A673 (cell line): ENCODE results near the gene ZBTB21. TPM values are rescaled to one million over a fixed set of nuclear protein-coding genes. Genes with fewer than 3 reads are reported as not detected.

Experiments used
- BruUV-seq: library from RNA; stranded (reverse); fragments of 400-500 nt; replicated peaks from 2 replicates; lab custom pipeline; 2021; lab: Mats Ljungman, UMichigan
- CTCF ChIA-PET: fragments of 300-600 bp; sonication (Branson Sonifier 250); formaldehyde crosslinking; loops from one replicate; lab custom pipeline; 2022; ENCODE audit warnings: antibody characterized with exemption; lab: Charles Lee
- POLR2A ChIA-PET: fragments of 300-600 bp; sonication (Branson Sonifier 250); formaldehyde crosslinking; loops from one replicate; lab custom pipeline; 2022; ENCODE audit warnings: antibody characterized with exemption; ENCODE audit not compliant: low non-redundant PET; lab: Charles Lee
- DNase-seq: peaks from one replicate; pipeline ENCODE4 v3.0.0-alpha.2; 2015; ENCODE audit warnings: low spot score
- H3K27ac ChIP-seq: fragments of 200-600 bp; sonication (generic); 2 replicates; pipeline ENCODE4 v1.5.1; 2016; ENCODE audit warnings: mixed run types, low read depth, mild to moderate bottlenecking, mixed read lengths, antibody characterized with exemption, low read length; ENCODE audit not compliant: poor library complexity, severe bottlenecking
- H3K27me3 ChIP-seq: fragments of 200-600 bp; sonication (generic); replicated peaks from 2 replicates; pipeline ENCODE4 v1.6.1; 2017; ENCODE audit warnings: mixed run types, low read depth, mild to moderate bottlenecking, mixed read lengths, antibody characterized with exemption, low read length; ENCODE audit not compliant: insufficient read depth, poor library complexity
- H3K36me3 ChIP-seq: fragments of 200-600 bp; sonication (generic); 2 replicates; pipeline ENCODE4 v1.6.1; 2016; ENCODE audit warnings: mixed run types, mild to moderate bottlenecking, mixed read lengths, antibody characterized with exemption, low read length; ENCODE audit not compliant: insufficient read depth, poor library complexity, severe bottlenecking
- H3K4me1 ChIP-seq: fragments of 200-600 bp; sonication (generic); 2 replicates; pipeline ENCODE4 v1.6.1; 2017; ENCODE audit warnings: mixed run types, mild to moderate bottlenecking, mixed read lengths, antibody characterized with exemption, low read length; ENCODE audit not compliant: insufficient read depth, poor library complexity, severe bottlenecking
- H3K4me3 ChIP-seq: fragments of 200-600 bp; sonication (generic); 2 replicates; pipeline ENCODE4 v1.5.1; 2016; ENCODE audit warnings: low read depth, mixed run types, mild to moderate bottlenecking, mixed read lengths, low read length; ENCODE audit not compliant: poor library complexity, severe bottlenecking
- H3K9me3 ChIP-seq: fragments of 200-600 bp; sonication (generic); 2 replicates; pipeline ENCODE4 v1.6.1; 2016; ENCODE audit warnings: mixed run types, low read depth, mild to moderate bottlenecking, mixed read lengths, antibody characterized with exemption, low read length; ENCODE audit not compliant: poor library complexity, severe bottlenecking
- CTCF ChIP-seq: fragments of 300-800, 200-600 bp; sonication (generic); conservative IDR thresholded peaks from 2 replicates; pipeline ENCODE4 v1.5.1; 2017; ENCODE audit warnings: low read depth, mild to moderate bottlenecking, antibody characterized with exemption, low read length, moderate library complexity, mixed read lengths
- EZH2 ChIP-seq: fragments of 200-600 bp; sonication (generic); IDR thresholded peaks from 2 replicates; pipeline ENCODE4 v1.6.1; 2017; ENCODE audit warnings: borderline replicate concordance, low read depth, mild to moderate bottlenecking, mixed read lengths, antibody characterized with exemption, low read length; ENCODE audit not compliant: poor library complexity, severe bottlenecking
- intact Hi-C: fragments of 100-400 bp; cut with micrococcal nuclease; formaldehyde crosslinking; loops from one replicate; pipeline ENCODE4 v1.10.0; 2022; ENCODE audit not compliant: unreplicated experiment
- total RNA-seq: library from RNA; stranded (reverse); gene quantifications from 2 replicates; pipeline ENCODE4 v1.2.3, GENCODE V29; 2021

Gene ZBTB21
- total RNA-seq, 1 experiment from 2014 or later, result 20.7 TPM

GRCh38 chr21:41948078-41948895, 61.9 kb downstream of the ZBTB21 start:
- no peaks in the 10 kb centered on the region for H3K36me3 ChIP-seq
- BruUV-seq, result no TSS peak
- no peak overlapping the region for H3K4me3 ChIP-seq
- intact Hi-C loops, result no loop called here
- H3K27ac ChIP-seq, result no peak overlapping the region
- no peak for TF ChIP-seq EZH2
- TF ChIP-seq CTCF, result no peak
- no peaks in the 10 kb centered on the region for H3K9me3 ChIP-seq
- no peak for DNase-seq
- no peaks in the 10 kb centered on the region for H3K4me1 ChIP-seq
- no peaks in the 10 kb centered on the region for H3K27me3 ChIP-seq
- ChIA-PET CTCF (interaction anchor here (0.5 kb wide), 1 partner anchor 165 kb away, joined by 4 read pairs; no protein-coding TSS in a partner anchor), POLR2A (no interaction called here)

- intact Hi-C loops, result no loop called here
- CTCF ChIA-PET, result no interaction called here
These were observed 64.2 kb downstream of the ZBTB21 start for GRCh38 chr21:41945982-41946381.

GRCh38 chr21:41943851-41944250, 66.3 kb downstream of the ZBTB21 start:
- no peak overlapping the region for H3K4me3 ChIP-seq
- ChIA-PET POLR2A (no interaction called here), CTCF (no interaction called here)
- DNase-seq, result no peak
- no peaks in the 10 kb centered on the region for H3K36me3 ChIP-seq
- no peaks in the 10 kb centered on the region for H3K4me1 ChIP-seq
- no peaks in the 10 kb centered on the region for H3K9me3 ChIP-seq
- intact Hi-C loops, result no loop called here
- H3K27ac ChIP-seq, result no peak overlapping the region
- H3K27me3 ChIP-seq, result no peaks in the 10 kb centered on the region
- TF ChIP-seq CTCF (no peak), EZH2 (no peak)
- no TSS peak for BruUV-seq

More at GRCh38 chr21:41945982-41946381, 64.2 kb downstream of the ZBTB21 start:
- Histone ChIP-seq H3K4me3 (no peak overlapping the region), H3K9me3 (no peaks in the 10 kb centered on the region), H3K27ac (no peak overlapping the region), H3K27me3 (no peaks in the 10 kb centered on the region), H3K4me1 (no peaks in the 10 kb centered on the region), H3K36me3 (no peaks in the 10 kb centered on the region)
- POLR2A ChIA-PET, result no interaction called here
- no peak for TF ChIP-seq EZH2
- no peak for DNase-seq
- BruUV-seq, result no TSS peak
